Spleen (tissue), 7 donors: Measurements from ENCODE around the gene MTM1.

Experiments
- CTCF ChIP-seq, 11 experiments: fragments of 200-600 bp in 7 of 11; fragments of 450-650 bp in 4 of 11; sonication (generic) in 4 of 11; IDR thresholded peaks in 8 of 11; conservative IDR thresholded peaks in 3 of 11; 1 replicate in 7 of 11; 2 replicates in 4 of 11; pipeline versions ENCODE4 v1.4.0 to v1.8.0; 2016 to 2021; ENCODE audit warnings: antibody characterized with exemption in 11 of 11, inconsistent platforms in 4 of 11, mild to moderate bottlenecking in 1 of 11
- POLR2A ChIP-seq, 3 donors: fragments of 450-650 bp; IDR thresholded peaks; one replicate each; pipeline ENCODE4 v1.5.1; 2017; ENCODE audit warnings: antibody characterized with exemption in 3 of 3, mild to moderate bottlenecking in 1 of 3
- POLR2AphosphoS5 ChIP-seq, 3 donors: sonication (generic); formaldehyde crosslinking; IDR thresholded peaks; one replicate each; pipeline ENCODE4 v1.5.1; 2017; ENCODE audit warnings: antibody characterized with exemption in 3 of 3
- donor health status: DM: no; HTN: no; CAD: no; lungs with moderate emphysema.
- donor health status: DM: no; HTN: no; CAD: no.
- donor health status: DM: no; HTN: no; CAD: no.

- no peak for TF ChIP-seq CTCF (IDR thresholded peaks at IDR 0.05 in 8 of 11, conservative IDR thresholded peaks at IDR 0.05 in 3 of 11)
- TF ChIP-seq POLR2AphosphoS5 (IDR thresholded peaks at IDR 0.05), result no peak
- TF ChIP-seq POLR2A (IDR thresholded peaks at IDR 0.05), result no peak
Measured at GRCh38 chrX:150616179-150616862, 47.9 kb downstream of the MTM1 start.
